ENCODE data around the gene PRTFDC1. TPM values are rescaled to one million over a fixed set of nuclear protein-coding genes. Genes with fewer than 3 reads are reported as not detected.

The PRTFDC1 gene
- total and polyA plus RNA-seq, 2 of the 8 experiments (the other 6 are each of a cell fraction or from before 2014, with no cell fraction given), result 5.9 to 6.6 TPM

DNA sequence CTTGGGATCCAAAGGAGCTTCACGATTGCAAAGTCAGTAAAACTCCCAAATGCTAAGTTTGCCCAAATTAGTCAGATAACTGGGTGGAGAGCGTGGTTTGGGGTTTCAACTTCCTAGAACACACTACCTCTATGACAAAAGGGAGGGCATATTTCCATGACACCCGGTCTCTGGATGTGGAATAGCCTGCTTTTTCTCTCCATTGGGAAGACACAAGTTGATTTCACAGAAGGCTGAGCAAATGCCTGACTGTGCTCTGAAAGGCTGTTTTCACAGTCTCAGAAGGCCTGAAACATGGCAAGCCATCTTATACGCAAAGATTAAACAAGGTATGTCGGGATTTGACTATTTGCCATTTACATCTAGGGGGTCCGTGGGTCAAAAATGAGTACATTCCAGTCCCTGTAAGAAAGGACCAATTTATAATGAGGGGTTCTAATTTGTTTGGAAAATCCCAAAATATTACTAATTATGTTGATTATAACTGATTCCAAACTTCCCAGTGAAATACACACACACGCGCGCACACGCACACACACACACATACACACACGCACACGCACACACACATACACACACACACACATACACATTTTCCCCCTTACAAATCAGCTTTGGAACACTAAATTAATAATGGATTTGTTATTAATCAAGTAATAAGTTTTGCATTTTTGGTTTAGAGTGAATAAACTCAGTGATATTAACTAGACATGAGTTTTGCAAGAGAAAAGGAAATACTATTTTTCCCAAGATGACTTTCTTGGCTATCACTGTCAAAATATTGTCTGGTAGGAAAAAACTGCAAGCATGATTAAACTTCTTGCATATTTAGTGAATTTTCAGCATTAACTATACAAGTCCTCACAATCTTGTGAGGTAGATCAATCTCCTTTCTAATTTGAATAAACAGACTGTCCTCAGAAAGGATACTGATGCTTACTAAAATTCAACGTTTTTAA is 105.0 kb downstream of the PRTFDC1 start (continued):
- TF ChIP-seq GABPA (IDR thresholded peaks at IDR 0.05; ENCODE audit: borderline replicate concordance, insufficient read depth, low read length) (no peak), POU5F1 (IDR thresholded peaks at IDR 0.05; ENCODE audit: low read depth, low read length) (no peak), SIN3A (conservative IDR thresholded peaks at IDR 0.05 in 1 of 2, IDR thresholded peaks at IDR 0.05 in 1 of 2; ENCODE audit: low read depth in 1 of 2, low read length in 2 of 2) (no peak), SRF (IDR thresholded peaks at IDR 0.05; ENCODE audit: low read depth, low read length) (no peak), RXRA (IDR thresholded peaks at IDR 0.05; ENCODE audit: insufficient read depth, low read depth, low read length) (no peak)

Data from H1 (cell line).